HUDEP-2 (cell line): ENCODE measurements around the gene APELA.
"Not testable (repeated sequence)": the region's sequence is repeated elsewhere in the genome, so short reads cannot be mapped to it uniquely, and the experiment has no call there.

Source experiments
- DNase-seq, 76 experiments: peaks; one replicate each; lab custom pipeline; 2025; ENCODE audit not compliant: unreplicated experiment in 76 of 76; lab: John Stamatoyannopoulos, UW

APELA gene

GRCh38 chr4:164924670-164925238, 47.8 kb downstream of the APELA start:
- no peak for DNase-seq

- DNase-seq: no peak
These were observed 49.3 kb downstream of the APELA start for GRCh38 chr4:164926301-164926700.

GRCh38 chr4:164927101-164927500, 50.1 kb downstream of the APELA start:
- DNase-seq: not testable (repeated sequence)

GRCh38 chr4:164930647-164931046, 53.7 kb downstream of the APELA start:
- no peak for DNase-seq

- no peak for DNase-seq
These were observed 54.8 kb downstream of the APELA start for GRCh38 chr4:164931551-164932324.

GRCh38 chr4:164933244-164933643, 56.3 kb downstream of the APELA start:
- no peak for DNase-seq

- peak in 4 of 76 experiments; percentile 4 to 7 (median 4) for DNase-seq
These were observed 58.4 kb downstream of the APELA start for GRCh38 chr4:164935363-164935762.

GRCh38 chr4:164935865-164936606, 59.1 kb downstream of the APELA start:
- not testable (repeated sequence) for DNase-seq

- DNase-seq: peak in 11 of 76 experiments; percentile 1 to 36 (median 9)
These were observed 60.7 kb downstream of the APELA start for GRCh38 chr4:164937576-164938270.

- no peak for DNase-seq
These were observed 66.2 kb downstream of the APELA start for GRCh38 chr4:164943192-164943591.

GRCh38 chr4:164945146-164945545, 68.2 kb downstream of the APELA start:
- no peak for DNase-seq

GRCh38 chr4:164946810-164947209, 69.8 kb downstream of the APELA start:
- no peak for DNase-seq
